ENCODE data around the gene FKBP4. TPM values are rescaled to one million over a fixed set of nuclear protein-coding genes. Genes with fewer than 3 reads are reported as not detected.

The FKBP4 gene
- 100 to 1,000 TPM in 1 of 6 experiments, 10 to 100 TPM in 5; 27.0 to 124 (median 48.4) TPM for total RNA-seq
- long read RNA-seq, transcript FKBP4-201 (10 exons, 3,732 nt) = major isoform, 46 of 52 reads
- long read RNA-seq, partial matches to known transcripts = 3 of 52 reads
- long read RNA-seq, other reads (novel, unspliced or antisense) = 3 of 52 reads

- Histone ChIP-seq H3K9me3 (no peaks in the 10 kb centered on the region), H3K36me3 (peaks cover 4 to 32% (median 17%) of the 10 kb centered on the region in 4 donors), H3K4me1 (peaks cover 0 to 25% (median 8%) of the 10 kb centered on the region in 4 donors), H3K4me3 (peak within 1 kb of the TSS; percentile 59 to 69 (median 64)), H3K27me3 (no peaks in the 10 kb centered on the region), H3K27ac (peak within 1 kb of the TSS; percentile 86 to 97 (median 89))
- WGBS (ENCODE audit: insufficient coverage, low coverage, low lambda C conversion rate, missing lambda C conversion rate) = under 1% methylated on average over 34 of the region's 63 CpGs
- TF ChIP-seq CTCF (IDR thresholded peaks at IDR 0.05) (no peak), POLR2A (IDR thresholded peaks at IDR 0.05) (peak; percentile 93)
- peak; percentile 93 to 96 (median 94) for ATAC-seq
- DNase-seq = peak; percentile 97 to 98 (median 98)
- intact Hi-C loops (cut with DNase I) = no loop called here
Measured at GRCh38 chr12:2794736-2795289, at the start of gene FKBP4. TSS of gene FKBP4 (plus strand) at chr12:2794970. CDS start at chr12:2795140, 170 bp downstream.

- Histone ChIP-seq H3K9me3 (no peaks in the 10 kb centered on the region), H3K27me3 (no peaks in the 10 kb centered on the region), H3K27ac (no peak overlapping the region), H3K4me1 (no peaks in the 10 kb centered on the region), H3K36me3 (no peaks in the 10 kb centered on the region), H3K4me3 (no peak overlapping the region)
- ATAC-seq = no peak
- TF ChIP-seq CTCF (IDR thresholded peaks at IDR 0.05) (no peak), POLR2A (IDR thresholded peaks at IDR 0.05) (no peak)
- WGBS (ENCODE audit: insufficient coverage, low coverage, low lambda C conversion rate, missing lambda C conversion rate) = 30% methylated on average over 2 of the region's 2 CpGs
- DNase-seq = no peak
- intact Hi-C loops (cut with DNase I) = no loop called here
Measured at GRCh38 chr12:2745655-2746054, 49.1 kb upstream of the FKBP4 start.

GRCh38 chr12:2749580-2749979 lies 45.2 kb upstream of the FKBP4 start:
- no peak for TF ChIP-seq CTCF (IDR thresholded peaks at IDR 0.05)
- no peak for TF ChIP-seq POLR2A (IDR thresholded peaks at IDR 0.05)
- Histone ChIP-seq H3K27me3 (no peaks in the 10 kb centered on the region), H3K27ac (no peak overlapping the region), H3K4me1 (no peaks in the 10 kb centered on the region), H3K4me3 (no peak overlapping the region), H3K36me3 (no peaks in the 10 kb centered on the region), H3K9me3 (no peaks in the 10 kb centered on the region)
- WGBS (ENCODE audit: insufficient coverage, low coverage, low lambda C conversion rate, missing lambda C conversion rate) = 75% methylated on average over 9 of the region's 11 CpGs
- ATAC-seq = no peak
- intact Hi-C loops (cut with DNase I) = no loop called here
- no peak for DNase-seq

GRCh38 chr12:2750185-2750584 lies 44.6 kb upstream of the FKBP4 start:
- Histone ChIP-seq H3K9me3 (no peaks in the 10 kb centered on the region), H3K4me1 (no peaks in the 10 kb centered on the region), H3K4me3 (no peak overlapping the region), H3K36me3 (no peaks in the 10 kb centered on the region), H3K27ac (no peak overlapping the region), H3K27me3 (no peaks in the 10 kb centered on the region)
- DNase-seq = no peak
- TF ChIP-seq POLR2A (IDR thresholded peaks at IDR 0.05) (no peak), CTCF (IDR thresholded peaks at IDR 0.05) (no peak)
- ATAC-seq = no peak
- intact Hi-C loops (cut with DNase I) = no loop called here
- 67% methylated on average over 3 of the region's 7 CpGs for WGBS (ENCODE audit: insufficient coverage, low coverage, low lambda C conversion rate, missing lambda C conversion rate)
